H1 (cell line): ENCODE data around the gene CCDC136. TPM values are rescaled to one million over a fixed set of nuclear protein-coding genes. Genes with fewer than 3 reads are reported as not detected.

Source experiments
- CTCF ChIA-PET: fragments of 300-600 bp; sonication (Branson Sonifier 250); formaldehyde crosslinking; loops from one replicate; lab custom pipeline; 2021; ENCODE audit not compliant: partially characterized antibody; lab: Charles Lee
- POLR2A ChIA-PET: fragments of 300-600 bp; sonication (Branson Sonifier 250); formaldehyde crosslinking; loops from one replicate; lab custom pipeline; 2021; ENCODE audit warnings: inconsistent platforms; ENCODE audit not compliant: partially characterized antibody; lab: Charles Lee
- DNase-seq, 2 experiments: peaks; one replicate each; pipeline versions ENCODE4 v3.0.0 to v3.0.0-alpha.2; 2010 to 2022; ENCODE audit warnings: low spot score in 2 of 2, low read depth in 1 of 2, mixed read lengths in 1 of 2
- FAIRE-seq: peaks from 2 replicates; lab custom pipeline; 2011; peaks lifted over from hg19 to GRCh38; lab: Jason Lieb, UNC
- H2AFZ ChIP-seq: 2 replicates; pipeline ENCODE4 v1.8.1; 2012; ENCODE audit warnings: low read length, inconsistent platforms
- H2AK5ac ChIP-seq: 2 replicates; pipeline ENCODE4 v1.6.1; 2013; ENCODE audit warnings: low read depth, low read length
- H2BK120ac ChIP-seq: replicated peaks from 2 replicates; pipeline ENCODE3; 2013; ENCODE audit warnings: low read depth, low read length, inconsistent platforms
- H2BK12ac ChIP-seq: 2 replicates; pipeline ENCODE4 v1.6.1; 2013; ENCODE audit warnings: low read depth, low read length
- H2BK15ac ChIP-seq: 2 replicates; pipeline ENCODE4 v1.6.1; 2013; ENCODE audit warnings: low read length
- H2BK20ac ChIP-seq: 2 replicates; pipeline ENCODE4 v1.6.1; 2013; ENCODE audit warnings: low read length
- H2BK5ac ChIP-seq: 2 replicates; pipeline ENCODE4 v1.6.1; 2013; ENCODE audit warnings: low read depth, low read length
- H3K14ac ChIP-seq: 2 replicates; pipeline ENCODE4 v1.6.1; 2013; ENCODE audit warnings: inconsistent platforms; ENCODE audit not compliant: insufficient read length
- H3K18ac ChIP-seq: 2 replicates; pipeline ENCODE4 v1.6.1; 2013; ENCODE audit warnings: low read length; ENCODE audit errors: extremely low read depth
- H3K23ac ChIP-seq: 2 replicates; pipeline ENCODE4 v1.6.1; 2013; ENCODE audit warnings: inconsistent platforms; ENCODE audit not compliant: insufficient read length
- H3K23me2 ChIP-seq: 2 replicates; pipeline ENCODE4 v1.6.1; 2013; ENCODE audit warnings: low read depth, low read length
- H3K27ac ChIP-seq: 2 replicates; pipeline ENCODE4 v1.6.1; 2011; ENCODE audit warnings: low read depth, low read length, inconsistent platforms
- H3K27me3 ChIP-seq, 4 experiments: replicated peaks in 1 of 4; 1 replicate in 1 of 4; 2 replicates in 3 of 4; pipeline versions ENCODE4 v1.6.1 to v1.8.1; 2011 to 2013; ENCODE audit warnings: low read length in 3 of 4, mild to moderate bottlenecking in 3 of 4, inconsistent platforms in 2 of 4, mixed read lengths in 2 of 4, moderate library complexity in 1 of 4; ENCODE audit not compliant: control insufficient read depth in 3 of 4, insufficient read depth in 3 of 4; ENCODE audit errors: extremely low read depth in 1 of 4
- H3K36me3 ChIP-seq, 4 experiments: 2 replicates each; pipeline versions ENCODE4 v1.6.1 to v1.8.1; 2011 to 2013; ENCODE audit warnings: mild to moderate bottlenecking in 4 of 4, low read length in 3 of 4, moderate library complexity in 2 of 4, control low read depth in 1 of 4, inconsistent platforms in 1 of 4; ENCODE audit not compliant: insufficient read depth in 4 of 4, control insufficient read depth in 2 of 4
- H3K4ac ChIP-seq: replicated peaks from 2 replicates; pipeline ENCODE3; 2013; ENCODE audit warnings: low read length, low read depth, mixed read lengths, inconsistent platforms; ENCODE audit not compliant: insufficient read length
- H3K4me1 ChIP-seq, 4 experiments: replicated peaks in 1 of 4; 1 replicate in 1 of 4; 2 replicates in 3 of 4; pipeline versions ENCODE4 v1.6.1 to v1.8.1; 2011 to 2013; ENCODE audit warnings: low read length in 3 of 4, inconsistent platforms in 2 of 4, mixed read lengths in 1 of 4; ENCODE audit not compliant: insufficient read depth in 4 of 4, control insufficient read depth in 3 of 4
- H3K4me2 ChIP-seq, 2 experiments: 2 replicates each; pipeline versions ENCODE4 v1.6.1 to v1.8.1; 2011 to 2013; ENCODE audit warnings: low read depth in 2 of 2, low read length in 2 of 2, control low read depth in 1 of 2, inconsistent platforms in 1 of 2, mild to moderate bottlenecking in 1 of 2; ENCODE audit not compliant: insufficient read depth in 1 of 2
- H3K4me3 ChIP-seq, 4 experiments: fragments of 200-600, 300-600 bp in 1 of 4; sonication (generic), shearing (Covaris generic), sonication (Bioruptor Twin) in 1 of 4; 2 replicates each; pipeline versions ENCODE4 v1.5.1 to v1.8.1; 2011 to 2016; ENCODE audit warnings: low read length in 4 of 4, low read depth in 3 of 4, control low read depth in 2 of 4, inconsistent platforms in 2 of 4, mild to moderate bottlenecking in 2 of 4, mixed read lengths in 1 of 4, moderate library complexity in 1 of 4; ENCODE audit not compliant: insufficient read depth in 2 of 4; ENCODE audit errors: extremely low read depth in 1 of 4
- H3K56ac ChIP-seq: replicated peaks from 2 replicates; pipeline ENCODE3; 2013; ENCODE audit warnings: low read depth, mild to moderate bottlenecking, mixed read lengths, low read length, inconsistent platforms; ENCODE audit not compliant: insufficient read length
- H3K79me1 ChIP-seq: 2 replicates; pipeline ENCODE4 v1.6.1; 2013; ENCODE audit warnings: low read depth, low read length, control low read depth
- H3K79me2 ChIP-seq, 2 experiments: 2 replicates each; pipeline versions ENCODE4 v1.6.1 to v1.8.1; 2012 to 2013; ENCODE audit warnings: low read length in 2 of 2, mild to moderate bottlenecking in 2 of 2, inconsistent platforms in 1 of 2; ENCODE audit not compliant: insufficient read depth in 2 of 2, control insufficient read depth in 1 of 2
- H3K9ac ChIP-seq, 4 experiments: replicated peaks in 1 of 4; 1 replicate in 1 of 4; 2 replicates in 3 of 4; pipeline versions ENCODE4 v1.6.1 to v1.8.1; 2011 to 2013; ENCODE audit warnings: low read depth in 3 of 4, low read length in 3 of 4, control low read depth in 2 of 4, mild to moderate bottlenecking in 2 of 4, moderate library complexity in 2 of 4, inconsistent platforms in 1 of 4; ENCODE audit errors: extremely low read depth in 1 of 4
- H3K9me3 ChIP-seq, 2 experiments: 2 replicates each; pipeline versions ENCODE4 v1.6.1 to v1.8.1; 2012 to 2013; ENCODE audit warnings: mild to moderate bottlenecking in 2 of 2, moderate library complexity in 2 of 2, control low read depth in 1 of 2, inconsistent platforms in 1 of 2, low read depth in 1 of 2, low read length in 1 of 2, mixed read lengths in 1 of 2; ENCODE audit not compliant: insufficient read depth in 2 of 2
- H4K20me1 ChIP-seq, 2 experiments: replicated peaks in 1 of 2; 2 replicates each; pipeline versions ENCODE3 to v1.8.1; 2011 to 2013; ENCODE audit warnings: inconsistent platforms in 2 of 2, low read length in 2 of 2, mild to moderate bottlenecking in 1 of 2; ENCODE audit not compliant: insufficient read depth in 2 of 2, control insufficient read depth in 1 of 2
- H4K5ac ChIP-seq: 2 replicates; pipeline ENCODE4 v1.6.1; 2013; ENCODE audit warnings: low read length, low read depth, mixed read lengths, inconsistent platforms; ENCODE audit not compliant: insufficient read length
- H4K8ac ChIP-seq: 2 replicates; pipeline ENCODE4 v1.8.0; 2013; ENCODE audit warnings: mild to moderate bottlenecking, moderate library complexity, low read length, inconsistent platforms; ENCODE audit not compliant: insufficient read depth; ENCODE audit errors: extremely low read depth
- H4K91ac ChIP-seq: replicated peaks from 2 replicates; pipeline ENCODE3; 2013; ENCODE audit warnings: low read length, mixed read lengths, inconsistent platforms; ENCODE audit not compliant: insufficient read length
- EZH2 ChIP-seq: fragments of 200-600 bp; sonication (generic); IDR thresholded peaks from 2 replicates; pipeline ENCODE4 v1.7.1; 2012; ENCODE audit warnings: low read depth, mild to moderate bottlenecking, moderate library complexity, low read length, inconsistent platforms; ENCODE audit not compliant: severe bottlenecking
- JUN ChIP-seq: IDR thresholded peaks from 2 replicates; pipeline ENCODE4 v1.6.1; 2011; ENCODE audit warnings: low read depth, mild to moderate bottlenecking, improper control_type of control experiment, low read length
- JUND ChIP-seq: IDR thresholded peaks from 2 replicates; pipeline ENCODE4 v1.6.1; 2011; ENCODE audit warnings: mild to moderate bottlenecking, improper control_type of control experiment, low read length
- KDM1A ChIP-seq: fragments of 200-600, 300-600 bp; sonication (generic); IDR thresholded peaks from 2 replicates; pipeline ENCODE4 v1.7.1; 2016; ENCODE audit warnings: mild to moderate bottlenecking, low read length, borderline replicate concordance
- MAFK ChIP-seq: IDR thresholded peaks from 2 replicates; pipeline ENCODE4 v1.6.1; 2012; ENCODE audit warnings: low read depth, mild to moderate bottlenecking, improper control_type of control experiment, low read length
- NANOG ChIP-seq: IDR thresholded peaks from 2 replicates; pipeline ENCODE4 v1.6.1; 2011; ENCODE audit warnings: low read length, low read depth, mild to moderate bottlenecking, inconsistent platforms; ENCODE audit not compliant: insufficient read depth, poor library complexity, severe bottlenecking
- SIX5 ChIP-seq: IDR thresholded peaks from 2 replicates; pipeline ENCODE4 v1.6.1; 2011; ENCODE audit warnings: mild to moderate bottlenecking, low read depth, low read length
- SP2 ChIP-seq: IDR thresholded peaks from 2 replicates; pipeline ENCODE4 v1.6.1; 2012; ENCODE audit warnings: mild to moderate bottlenecking, low read length, inconsistent platforms
- TAF1 ChIP-seq: IDR thresholded peaks from 2 replicates; pipeline ENCODE4 v1.6.1; 2011; ENCODE audit warnings: mild to moderate bottlenecking, low read depth, low read length
- TAF7 ChIP-seq: optimal IDR thresholded peaks from 2 replicates; pipeline ENCODE3; 2011; ENCODE audit warnings: low read depth, mild to moderate bottlenecking, inconsistent platforms, low read length, moderate library complexity, borderline replicate concordance
- USF2 ChIP-seq: IDR thresholded peaks from 2 replicates; pipeline ENCODE4 v1.6.1; 2011; ENCODE audit warnings: low read length, improper control_type of control experiment
- YY1 ChIP-seq: IDR thresholded peaks from 2 replicates; pipeline ENCODE4 v1.6.1; 2011; ENCODE audit warnings: low read depth, mild to moderate bottlenecking, low read length
- WGBS, 2 experiments: shearing (Covaris generic) in 1 of 2; methylation state at CpG; one replicate each; pipeline versions ENCODE4 v1.1.6 to v1.1.7; 2013 to 2015; ENCODE audit warnings: low lambda C conversion rate in 2 of 2, mixed read lengths in 2 of 2, inconsistent platforms in 1 of 2, low coverage in 1 of 2, missing lambda C conversion rate in 1 of 2; ENCODE audit not compliant: insufficient replicate concordance in 2 of 2, insufficient coverage in 1 of 2, insufficient read length in 1 of 2; ENCODE audit errors: extremely low coverage in 1 of 2, missing lambda C conversion rate in 1 of 2; 5-methylcytosine and 5-hydroxymethylcytosine counted together
- polyA plus RNA-seq, 7 experiments: library from polyadenylated mRNA; depleted of rRNA in 3 of 7; stranded (reverse) in 5 of 7; unstranded in 2 of 7; fragments of >200 nt in 5 of 7; fragments of 200-250 nt in 2 of 7; gene quantifications; 1 replicate in 5 of 7; 2 replicates in 1 of 7; 4 replicates in 1 of 7; pipeline versions ENCODE4 v1.2.1 to v1.2.3, GENCODE V29; 2011 to 2013; ENCODE audit warnings: missing spikeins in 2 of 7, mixed read lengths in 2 of 7
- total RNA-seq: library from RNA; stranded (reverse); fragmentation: NEBNext Ultra II Directional; extraction: Animal tissue kit (Norgen Biotek cat#: 25700); gene quantifications from 2 replicates; pipeline ENCODE4 v1.2.1, GENCODE V29; 2021

Gene CCDC136
- total and polyA plus RNA-seq, 2 of the 8 experiments (the other 6 are each of a cell fraction or from before 2014, with no cell fraction given) = 35.6 to 47.7 TPM

- Histone ChIP-seq H3K4me2 (no peak overlapping the region), H3K27me3 (no peaks in the 10 kb centered on the region), H3K4me1 (peaks cover 0 to 5% (median 2%) of the 10 kb centered on the region in 4 experiments; a peak in 3 of 7 replicates), H4K20me1 (peaks cover 23 to 34% of the 10 kb centered on the region in 2 experiments), H3K9me3 (no peaks in the 10 kb centered on the region), H2BK15ac (no peak overlapping the region), H4K8ac (no peak overlapping the region), H3K4me3 (no peak overlapping the region), H3K9ac (no peak overlapping the region), H2BK5ac (no peak overlapping the region), H2AK5ac (no peak overlapping the region), H3K36me3 (peaks cover 0 to 7% (median 4%) of the 10 kb centered on the region in 4 experiments; a peak in 5 of 8 replicates), H3K56ac (no peak overlapping the region), H3K14ac (no peak overlapping the region), H2BK120ac (no peak overlapping the region), H3K79me1 (no peaks in the 10 kb centered on the region; the same call in 1 of the 2 replicates), H3K23ac (no peak overlapping the region), H4K5ac (no peak overlapping the region), H2BK20ac (no peak overlapping the region), H3K23me2 (peaks cover 7% of the 10 kb centered on the region), H2BK12ac (no peak overlapping the region), H3K18ac (no peak overlapping the region), H3K27ac (no peak overlapping the region), H3K79me2 (peaks cover 55 to 90% of the 10 kb centered on the region in 2 experiments), H2AFZ (no peak overlapping the region), H4K91ac (no peak overlapping the region), H3K4ac (no peak overlapping the region)
- WGBS, 2 experiments = 95% methylated on average over 7 of the region's 7 CpGs; no CpG with 5 or more reads in 1 of the 2 experiments
- ChIA-PET POLR2A (interaction anchor here (0.8 kb wide), 1 partner anchor 11 kb away, joined by 3 read pairs; no protein-coding TSS in a partner anchor), CTCF (interaction anchor here (0.5 to 1.3 kb wide), 3 partner anchors 117 to 326 kb away, joined by 3 read pairs; no protein-coding TSS in a partner anchor)
- DNase-seq (no peak), FAIRE-seq (no peak)
- TF ChIP-seq SIX5 (no peak), NANOG (no peak), EZH2 (no peak), USF2 (no peak), MAFK (no peak), TAF7 (no peak), JUND (no peak), YY1 (no peak), KDM1A (no peak), SP2 (no peak), TAF1 (no peak), JUN (no peak)
Measured at GRCh38 chr7:128743112-128743772, 48.5 kb upstream of the CCDC136 start.
